Measurements from ENCODE around the gene PHF19. TPM values are rescaled to one million over a fixed set of nuclear protein-coding genes. Genes with fewer than 3 reads are reported as not detected.

PHF19 gene
- total RNA-seq, 4 donors from 2014 or later: 7.2 to 76.7 (median 20.6) TPM

- Histone ChIP-seq H3K4me3 (no peak overlapping the region), H3K9me3 (no peaks in the 10 kb centered on the region), H3K27ac (no peak overlapping the region), H3K4me1 (peaks cover 0 to 13% (median 0%) of the 10 kb centered on the region in 4 donors), H3K36me3 (peaks cover 0 to 6% (median 0%) of the 10 kb centered on the region in 3 donors), H3K27me3 (no peaks in the 10 kb centered on the region)
- DNase-seq: no peak
- TF ChIP-seq CTCF (IDR thresholded peaks at IDR 0.05) (no peak), POLR2A (IDR thresholded peaks at IDR 0.05) (no peak)
Measured at GRCh38 chr9:120912958-120913646, 36.1 kb upstream of the PHF19 start.

GRCh38 chr9:120911295-120911837, 34.4 kb upstream of the PHF19 start:
- Histone ChIP-seq H3K36me3 (peaks cover 0 to 6% (median 0%) of the 10 kb centered on the region in 3 donors), H3K9me3 (no peaks in the 10 kb centered on the region), H3K4me3 (no peak overlapping the region), H3K27ac (no peak overlapping the region), H3K4me1 (peaks cover 0 to 6% (median 0%) of the 10 kb centered on the region in 4 donors), H3K27me3 (no peaks in the 10 kb centered on the region)
- TF ChIP-seq POLR2A (IDR thresholded peaks at IDR 0.05) (no peak), CTCF (IDR thresholded peaks at IDR 0.05) (no peak)
- DNase-seq: no peak

GRCh38 chr9:120910643-120911042, 33.7 kb upstream of the PHF19 start:
- Histone ChIP-seq H3K4me1 (peaks cover 0 to 6% (median 0%) of the 10 kb centered on the region in 4 donors), H3K36me3 (peaks cover 0 to 6% (median 0%) of the 10 kb centered on the region in 3 donors), H3K27ac (peak overlapping the region in 1 of 4 donors; percentile 43), H3K9me3 (no peaks in the 10 kb centered on the region), H3K27me3 (no peaks in the 10 kb centered on the region), H3K4me3 (no peak overlapping the region)
- TF ChIP-seq CTCF (IDR thresholded peaks at IDR 0.05) (no peak), POLR2A (IDR thresholded peaks at IDR 0.05) (no peak)
- no peak for DNase-seq

GRCh38 chr9:120909904-120910303, 32.9 kb upstream of the PHF19 start:
- peaks cover 0 to 6% (median 0%) of the 10 kb centered on the region in 4 donors for H3K4me1 ChIP-seq
- DNase-seq: no peak
- H3K27me3 ChIP-seq: no peaks in the 10 kb centered on the region
- peak overlapping the region in 2 of 4 donors; percentile 32 to 43 for H3K27ac ChIP-seq
- TF ChIP-seq POLR2A (IDR thresholded peaks at IDR 0.05) (no peak), CTCF (IDR thresholded peaks at IDR 0.05) (no peak)
- no peaks in the 10 kb centered on the region for H3K9me3 ChIP-seq
- H3K4me3 ChIP-seq: no peak overlapping the region
- peaks cover 0 to 6% (median 0%) of the 10 kb centered on the region in 3 donors for H3K36me3 ChIP-seq

GRCh38 chr9:120905315-120906164, 28.6 kb upstream of the PHF19 start:
- Histone ChIP-seq H3K9me3 (no peaks in the 10 kb centered on the region), H3K27ac (peak overlapping the region in 2 of 4 donors; percentile 67 to 69), H3K36me3 (peaks cover 0 to 5% (median 0%) of the 10 kb centered on the region in 3 donors), H3K4me3 (no peak overlapping the region), H3K4me1 (peaks cover 0 to 12% (median 0%) of the 10 kb centered on the region in 4 donors), H3K27me3 (no peaks in the 10 kb centered on the region)
- DNase-seq: no peak
- TF ChIP-seq CTCF (IDR thresholded peaks at IDR 0.05) (no peak), POLR2A (IDR thresholded peaks at IDR 0.05) (no peak)

Measured in Peyer's patch (tissue), 4 donors.